ENCODE results near the gene GASK1B.

DNA sequence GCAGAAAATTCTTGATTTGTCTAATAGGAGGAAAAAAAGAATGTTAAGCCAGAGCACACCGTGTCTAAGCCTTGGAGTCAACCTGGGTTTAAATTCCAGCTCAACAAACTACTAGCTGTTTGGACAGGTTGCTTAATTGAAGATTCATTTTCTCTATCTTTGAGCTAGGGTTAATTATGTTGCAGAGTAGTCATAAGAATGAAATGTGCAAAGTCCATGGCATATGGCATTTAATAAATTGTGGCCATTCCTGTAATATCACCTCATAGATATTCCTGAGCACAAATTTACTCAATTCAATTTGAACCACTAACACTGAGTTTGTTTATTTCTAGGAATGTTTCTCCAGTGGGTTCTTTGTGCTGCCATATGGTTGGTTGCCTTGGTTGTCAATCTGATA lies 42.0 kb upstream of the GASK1B start:
- TF ChIP-seq GATA2 (IDR thresholded peaks at IDR 0.05; ENCODE audit: low read depth, low read length), result no peak
- no peak for TF ChIP-seq GATA3 (IDR thresholded peaks at IDR 0.05; ENCODE audit: low read depth, low read length)
